Neural cell (in vitro differentiated cells): Measurements from ENCODE around the gene SLC25A15. TPM values are rescaled to one million over a fixed set of nuclear protein-coding genes. Genes with fewer than 3 reads are reported as not detected.

Experiments
- H2AFZ ChIP-seq: fragments of 200-600, 300-800 bp; sonication (generic), shearing (Covaris generic); 2 replicates; pipeline ENCODE4 v1.6.0; 2014; ENCODE audit warnings: low read depth, mild to moderate bottlenecking, antibody characterized with exemption, low read length, moderate library complexity
- H3F3A ChIP-seq: fragments of 200-600 bp; shearing (Covaris generic); 2 replicates; pipeline ENCODE4 v1.6.1; 2016; ENCODE audit warnings: mild to moderate bottlenecking, moderate library complexity, mixed read lengths, antibody characterized with exemption, low read length; ENCODE audit not compliant: insufficient read depth, poor library complexity, severe bottlenecking
- H3K27ac ChIP-seq: fragments of 200-600, 300-800 bp; sonication (generic), shearing (Covaris generic); 2 replicates; pipeline ENCODE4 v1.5.1; 2014; ENCODE audit warnings: mild to moderate bottlenecking, low read length, moderate library complexity
- H3K27me3 ChIP-seq: fragments of 300-800, 200-600 bp; sonication (generic), shearing (Covaris generic); 2 replicates; pipeline ENCODE4 v1.6.0; 2014; ENCODE audit warnings: mild to moderate bottlenecking, low read depth, low read length, moderate library complexity; ENCODE audit not compliant: insufficient read depth
- H3K36me3 ChIP-seq: fragments of 300-800, 200-600 bp; sonication (generic), shearing (Covaris generic); 2 replicates; pipeline ENCODE4 v1.5.1; 2014; ENCODE audit warnings: mild to moderate bottlenecking, antibody characterized with exemption, low read length, moderate library complexity; ENCODE audit not compliant: insufficient read depth
- H3K4me2 ChIP-seq: fragments of 300-800, 200-600 bp; sonication (generic), shearing (Covaris generic); 2 replicates; pipeline ENCODE4 v1.6.0; 2014; ENCODE audit warnings: mild to moderate bottlenecking, low read length
- H3K4me3 ChIP-seq: fragments of 300-800, 200-600 bp; sonication (generic), shearing (Covaris generic); 2 replicates; pipeline ENCODE4 v1.5.1; 2014; ENCODE audit warnings: mild to moderate bottlenecking, low read length, moderate library complexity
- H3K79me2 ChIP-seq: fragments of 200-600 bp; shearing (Covaris generic); replicated peaks from 2 replicates; pipeline ENCODE4 v1.6.0; 2014; ENCODE audit warnings: mild to moderate bottlenecking, low read length, moderate library complexity; ENCODE audit not compliant: insufficient read depth
- H3K9ac ChIP-seq: fragments of 300-800, 200-600 bp; sonication (generic), shearing (Covaris generic); 2 replicates; pipeline ENCODE4 v1.6.1; 2016; ENCODE audit warnings: mild to moderate bottlenecking, low read length, mixed read lengths
- H3K9me2 ChIP-seq: fragments of 200-600 bp; shearing (Covaris generic); 2 replicates; pipeline ENCODE4 v1.6.1; 2016; ENCODE audit warnings: mild to moderate bottlenecking, low read length, mixed read lengths; ENCODE audit not compliant: insufficient read depth
- H3K9me3 ChIP-seq: fragments of 200-600, 300-800 bp; sonication (generic), shearing (Covaris generic); 2 replicates; pipeline ENCODE4 v1.6.1; 2016; ENCODE audit warnings: mild to moderate bottlenecking, mixed run types, low read length, moderate library complexity, mixed read lengths
- H4K20me1 ChIP-seq: fragments of 200-600 bp; shearing (Covaris generic); 2 replicates; pipeline ENCODE4 v1.6.1; 2016; ENCODE audit warnings: mild to moderate bottlenecking, mixed run types; ENCODE audit not compliant: insufficient read depth
- EP300 ChIP-seq: fragments of 450-650 bp; conservative IDR thresholded peaks from 2 replicates; pipeline ENCODE4 v1.6.1; 2014; ENCODE audit warnings: antibody characterized with exemption, mild to moderate bottlenecking, moderate library complexity; ENCODE audit not compliant: poor library complexity, severe bottlenecking
- EZH2 ChIP-seq: fragments of 200-600, 300-800 bp; shearing (Covaris generic), sonication (generic); IDR thresholded peaks from 2 replicates; pipeline ENCODE4 v1.6.1; 2014; ENCODE audit warnings: antibody characterized with exemption, low read length, borderline replicate concordance, mild to moderate bottlenecking; ENCODE audit not compliant: insufficient read depth, poor library complexity, severe bottlenecking
- MXI1 ChIP-seq: fragments of 450-650 bp; conservative IDR thresholded peaks from 2 replicates; pipeline ENCODE4 v1.6.1; 2014; ENCODE audit warnings: antibody characterized with exemption, mild to moderate bottlenecking; ENCODE audit not compliant: poor library complexity, severe bottlenecking
- POLR2AphosphoS5 ChIP-seq: IDR thresholded peaks from 2 replicates; pipeline ENCODE4 v1.6.1; 2012
- RAD21 ChIP-seq: fragments of 450-650 bp; conservative IDR thresholded peaks from 2 replicates; pipeline ENCODE4 v1.6.1; 2014; ENCODE audit warnings: antibody characterized with exemption, mild to moderate bottlenecking, moderate library complexity
- REST ChIP-seq: IDR thresholded peaks from 2 replicates; pipeline ENCODE4 v1.6.1; 2012; ENCODE audit warnings: borderline replicate concordance
- SMC3 ChIP-seq: fragments of 450-650 bp; conservative IDR thresholded peaks from 2 replicates; pipeline ENCODE4 v1.6.1; 2014; ENCODE audit warnings: antibody characterized with exemption, mild to moderate bottlenecking, moderate library complexity; ENCODE audit not compliant: poor library complexity
- TAF1 ChIP-seq: IDR thresholded peaks from 2 replicates; pipeline ENCODE4 v1.6.1; 2012; ENCODE audit warnings: low read depth
- polyA plus RNA-seq: library from polyadenylated mRNA; depleted of rRNA; stranded (reverse); fragments of >200 nt; gene quantifications from 2 replicates; pipeline ENCODE4 v1.2.3, GENCODE V29; 2014
- TF ChIP-seq, protein P1 (sequence below): fragments of 450-650 bp; IDR thresholded peaks from 2 replicates; pipeline ENCODE4 v1.5.1; 2014; ENCODE audit warnings: antibody characterized with exemption, mild to moderate bottlenecking, moderate library complexity; ENCODE audit not compliant: poor library complexity, severe bottlenecking

Gene SLC25A15
- polyA plus RNA-seq, 1 donor from 2014 or later, result 23.6 TPM

GRCh38 chr13:40794414-40795368 lies 5.3 kb downstream of the SLC25A15 start:
- no peak overlapping the region for H3K9ac ChIP-seq
- no peaks in the 10 kb centered on the region for H3K9me3 ChIP-seq
- H2AFZ ChIP-seq, result no peak overlapping the region
- H3K27ac ChIP-seq, result no peak overlapping the region
- TF ChIP-seq REST (no peak), MXI1 (no peak), SMC3 (no peak), EZH2 (no peak), RAD21 (no peak), TAF1 (no peak), POLR2AphosphoS5 (no peak), EP300 (no peak)
- TF ChIP-seq, protein P1, sequence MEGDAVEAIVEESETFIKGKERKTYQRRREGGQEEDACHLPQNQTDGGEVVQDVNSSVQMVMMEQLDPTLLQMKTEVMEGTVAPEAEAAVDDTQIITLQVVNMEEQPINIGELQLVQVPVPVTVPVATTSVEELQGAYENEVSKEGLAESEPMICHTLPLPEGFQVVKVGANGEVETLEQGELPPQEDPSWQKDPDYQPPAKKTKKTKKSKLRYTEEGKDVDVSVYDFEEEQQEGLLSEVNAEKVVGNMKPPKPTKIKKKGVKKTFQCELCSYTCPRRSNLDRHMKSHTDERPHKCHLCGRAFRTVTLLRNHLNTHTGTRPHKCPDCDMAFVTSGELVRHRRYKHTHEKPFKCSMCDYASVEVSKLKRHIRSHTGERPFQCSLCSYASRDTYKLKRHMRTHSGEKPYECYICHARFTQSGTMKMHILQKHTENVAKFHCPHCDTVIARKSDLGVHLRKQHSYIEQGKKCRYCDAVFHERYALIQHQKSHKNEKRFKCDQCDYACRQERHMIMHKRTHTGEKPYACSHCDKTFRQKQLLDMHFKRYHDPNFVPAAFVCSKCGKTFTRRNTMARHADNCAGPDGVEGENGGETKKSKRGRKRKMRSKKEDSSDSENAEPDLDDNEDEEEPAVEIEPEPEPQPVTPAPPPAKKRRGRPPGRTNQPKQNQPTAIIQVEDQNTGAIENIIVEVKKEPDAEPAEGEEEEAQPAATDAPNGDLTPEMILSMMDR, result no peak
- no peaks in the 10 kb centered on the region for H3F3A ChIP-seq
- H4K20me1 ChIP-seq, result no peaks in the 10 kb centered on the region
- H3K36me3 ChIP-seq, result no peaks in the 10 kb centered on the region
- H3K9me2 ChIP-seq, result no peaks in the 10 kb centered on the region
- H3K4me3 ChIP-seq, result no peak overlapping the region
- no peak overlapping the region for H3K4me2 ChIP-seq
- H3K27me3 ChIP-seq, result no peaks in the 10 kb centered on the region
- H3K79me2 ChIP-seq, result no peaks in the 10 kb centered on the region

- Histone ChIP-seq H3K36me3 (no peaks in the 10 kb centered on the region), H3K9me3 (no peaks in the 10 kb centered on the region), H3K4me3 (no peak overlapping the region), H3K9me2 (no peaks in the 10 kb centered on the region), H3F3A (no peaks in the 10 kb centered on the region), H3K79me2 (no peaks in the 10 kb centered on the region), H3K27me3 (no peaks in the 10 kb centered on the region), H3K27ac (no peak overlapping the region), H4K20me1 (no peaks in the 10 kb centered on the region), H2AFZ (no peak overlapping the region), H3K9ac (no peak overlapping the region), H3K4me2 (no peak overlapping the region)
- TF ChIP-seq TAF1 (no peak), POLR2AphosphoS5 (no peak), REST (no peak), EP300 (no peak), SMC3 (no peak), RAD21 (no peak), MXI1 (no peak), EZH2 (no peak)
- TF ChIP-seq, protein P1, result no peak
These were observed 7.2 kb downstream of the SLC25A15 start for GRCh38 chr13:40796649-40797048.
